ENCODE data around the gene KAZN. TPM values are rescaled to one million over a fixed set of nuclear protein-coding genes. Genes with fewer than 3 reads are reported as not detected.

The KAZN gene
- polyA plus RNA-seq, 1 of the 3 experiments (the other 2 are of a cell fraction) = 6.8 TPM

GRCh38 chr1:15153842-15154479, 555.5 kb downstream of the KAZN start (continued):
- TF ChIP-seq RAD21 (IDR thresholded peaks at IDR 0.05; ENCODE audit: low read length) = peak; percentile 57
- TF ChIP-seq FOSL2 (IDR thresholded peaks at IDR 0.05; ENCODE audit: borderline replicate concordance, low read depth) = no peak
- TF ChIP-seq TCF12 (IDR thresholded peaks at IDR 0.05) = peak; percentile 28; the same call in 1 of the 2 replicates

DNA sequence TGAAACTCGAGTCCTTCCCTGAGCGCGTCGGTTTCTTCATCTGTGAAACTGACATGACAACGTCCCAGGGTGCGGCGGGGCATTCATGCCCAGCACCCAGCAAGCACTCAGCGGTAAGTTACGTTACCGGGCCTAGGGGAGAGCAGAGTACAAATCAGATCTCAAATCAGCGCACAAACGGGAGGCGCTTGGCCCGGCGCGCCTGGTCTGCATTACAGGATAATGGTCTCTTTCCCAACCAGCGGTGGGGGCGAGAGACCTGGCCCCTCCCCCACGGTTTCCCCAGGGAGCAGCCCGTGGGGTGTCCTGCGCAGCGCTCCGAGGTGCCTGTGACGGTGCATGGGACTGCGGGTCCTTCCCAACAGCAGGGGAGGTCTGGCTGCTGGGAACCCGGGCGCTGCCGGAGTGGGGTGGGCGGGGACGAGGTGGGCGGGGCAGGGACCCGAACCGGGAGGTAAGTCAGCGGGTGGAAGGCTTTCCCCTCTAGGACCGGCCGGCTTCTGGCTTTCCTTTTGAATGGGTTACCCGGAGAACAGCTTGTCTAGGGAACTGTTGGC, 556.1 kb downstream of the KAZN start:
- H3K27me3 ChIP-seq (ENCODE audit: insufficient read depth) = no peaks in the 10 kb centered on the region
- 6% methylated on average over 19 of the region's 37 CpGs for WGBS (ENCODE audit: low lambda C conversion rate)
- peak; percentile 69 for DNase-seq
- no peaks in the 10 kb centered on the region for H3K9me2 ChIP-seq
- H3K4me3 ChIP-seq (ENCODE audit: low read depth in 2 of 2, low read length in 1 of 2) = peak overlapping the region; percentile 77 to 84
- CTCF ChIA-PET = interaction anchor here (0.6 to 9.8 kb wide), 18 partner anchors 9 to 277 kb away, joined by 3 to 132 read pairs (median 4); no protein-coding TSS in a partner anchor
- H3K9me3 ChIP-seq = no peaks in the 10 kb centered on the region
- peaks cover 14 to 64% of the 10 kb centered on the region in 2 experiments; a peak in 3 of 4 replicates for H3K4me1 ChIP-seq (ENCODE audit: control insufficient read depth in 1 of 2, insufficient read depth in 2 of 2, low read depth in 1 of 2, low read length in 1 of 2)
- H2AFZ ChIP-seq (ENCODE audit: low read depth) = peak overlapping the region; percentile 75; the same call in 1 of the 2 replicates
- H3K4me2 ChIP-seq = peak overlapping the region; percentile 93
- POLR2A ChIA-PET = interaction anchor here (1.8 kb wide), 2 partner anchors 26 to 49 kb away, joined by 6 to 10 read pairs; no protein-coding TSS in a partner anchor
- H3K79me2 ChIP-seq (ENCODE audit: insufficient read depth) = peaks cover 18% of the 10 kb centered on the region
- peak overlapping the region; percentile 81 for H3K9ac ChIP-seq
- H3K36me3 ChIP-seq (replicated peaks in 1 of 2; ENCODE audit: control insufficient read depth in 1 of 2, insufficient read depth in 2 of 2, low read length in 1 of 2) = no peaks in the 10 kb centered on the region
- H3K27ac ChIP-seq (ENCODE audit: low read depth in 2 of 2, low read length in 1 of 2) = peak overlapping the region; percentile 20 to 100; a peak in 2 of 4 replicates
- peaks cover 8% of the 10 kb centered on the region for H3F3A ChIP-seq (replicated peaks; ENCODE audit: insufficient read depth)
- no peaks in the 10 kb centered on the region for H4K20me1 ChIP-seq (ENCODE audit: insufficient read depth)
- TF ChIP-seq, protein P1, sequence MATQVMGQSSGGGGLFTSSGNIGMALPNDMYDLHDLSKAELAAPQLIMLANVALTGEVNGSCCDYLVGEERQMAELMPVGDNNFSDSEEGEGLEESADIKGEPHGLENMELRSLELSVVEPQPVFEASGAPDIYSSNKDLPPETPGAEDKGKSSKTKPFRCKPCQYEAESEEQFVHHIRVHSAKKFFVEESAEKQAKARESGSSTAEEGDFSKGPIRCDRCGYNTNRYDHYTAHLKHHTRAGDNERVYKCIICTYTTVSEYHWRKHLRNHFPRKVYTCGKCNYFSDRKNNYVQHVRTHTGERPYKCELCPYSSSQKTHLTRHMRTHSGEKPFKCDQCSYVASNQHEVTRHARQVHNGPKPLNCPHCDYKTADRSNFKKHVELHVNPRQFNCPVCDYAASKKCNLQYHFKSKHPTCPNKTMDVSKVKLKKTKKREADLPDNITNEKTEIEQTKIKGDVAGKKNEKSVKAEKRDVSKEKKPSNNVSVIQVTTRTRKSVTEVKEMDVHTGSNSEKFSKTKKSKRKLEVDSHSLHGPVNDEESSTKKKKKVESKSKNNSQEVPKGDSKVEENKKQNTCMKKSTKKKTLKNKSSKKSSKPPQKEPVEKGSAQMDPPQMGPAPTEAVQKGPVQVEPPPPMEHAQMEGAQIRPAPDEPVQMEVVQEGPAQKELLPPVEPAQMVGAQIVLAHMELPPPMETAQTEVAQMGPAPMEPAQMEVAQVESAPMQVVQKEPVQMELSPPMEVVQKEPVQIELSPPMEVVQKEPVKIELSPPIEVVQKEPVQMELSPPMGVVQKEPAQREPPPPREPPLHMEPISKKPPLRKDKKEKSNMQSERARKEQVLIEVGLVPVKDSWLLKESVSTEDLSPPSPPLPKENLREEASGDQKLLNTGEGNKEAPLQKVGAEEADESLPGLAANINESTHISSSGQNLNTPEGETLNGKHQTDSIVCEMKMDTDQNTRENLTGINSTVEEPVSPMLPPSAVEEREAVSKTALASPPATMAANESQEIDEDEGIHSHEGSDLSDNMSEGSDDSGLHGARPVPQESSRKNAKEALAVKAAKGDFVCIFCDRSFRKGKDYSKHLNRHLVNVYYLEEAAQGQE (IDR thresholded peaks at IDR 0.05; ENCODE audit: low read depth, low read length) = no peak
- peak; percentile 31; the same call in 1 of the 2 replicates for TF ChIP-seq GATA2 (CRISPR knock-in tag; IDR thresholded peaks at IDR 0.05)

DNA sequence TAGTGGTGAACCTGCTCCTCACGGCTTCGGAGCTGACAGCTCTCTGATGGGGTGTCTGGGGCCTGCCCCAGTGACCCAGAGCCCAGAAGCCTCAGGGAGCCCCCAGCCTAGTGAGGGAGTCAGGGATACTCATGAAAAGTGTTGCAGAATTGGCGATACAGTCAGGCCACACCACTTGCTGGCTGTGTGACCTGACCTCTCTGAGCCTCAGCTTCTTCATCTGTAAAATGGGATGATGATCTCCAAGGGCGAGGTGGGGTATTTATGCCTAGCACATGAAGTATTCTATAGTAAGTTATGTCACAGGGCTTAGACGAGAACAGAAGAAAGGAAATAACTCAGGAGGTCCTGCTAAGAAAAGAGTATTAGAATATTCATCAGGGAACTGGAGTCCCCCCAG, 556.7 kb downstream of the KAZN start:
- Histone ChIP-seq H3K27ac (ENCODE audit: low read depth in 2 of 2, low read length in 1 of 2) (peak overlapping the region in 1 of 2 experiments; percentile 74; a peak in 2 of 4 replicates), H4K20me1 (ENCODE audit: insufficient read depth) (no peaks in the 10 kb centered on the region), H3K4me1 (ENCODE audit: control insufficient read depth in 1 of 2, insufficient read depth in 2 of 2, low read depth in 1 of 2, low read length in 1 of 2) (peaks cover 14 to 59% of the 10 kb centered on the region in 2 experiments; a peak in 3 of 4 replicates), H3K9me2 (no peaks in the 10 kb centered on the region), H3K4me2 (peak overlapping the region; percentile 93), H3K4me3 (ENCODE audit: low read depth in 2 of 2, low read length in 1 of 2) (peak overlapping the region; percentile 77 to 84; a peak in 3 of 4 replicates), H3K9ac (no peak overlapping the region), H3F3A (replicated peaks; ENCODE audit: insufficient read depth) (peaks cover 8% of the 10 kb centered on the region), H3K79me2 (ENCODE audit: insufficient read depth) (peaks cover 22% of the 10 kb centered on the region), H3K27me3 (ENCODE audit: insufficient read depth) (no peaks in the 10 kb centered on the region), H3K9me3 (no peaks in the 10 kb centered on the region), H2AFZ (ENCODE audit: low read depth) (no peak overlapping the region), H3K36me3 (replicated peaks in 1 of 2; ENCODE audit: control insufficient read depth in 1 of 2, insufficient read depth in 2 of 2, low read length in 1 of 2) (no peaks in the 10 kb centered on the region)
- ChIA-PET POLR2A (no interaction called here), CTCF (interaction anchor here (0.6 to 9.8 kb wide), 7 partner anchors 15 to 150 kb away, joined by 3 to 132 read pairs (median 9); no protein-coding TSS in a partner anchor)
- DNase-seq = no peak
- over 99% methylated on average over 5 of the region's 5 CpGs for WGBS (ENCODE audit: low lambda C conversion rate)
- TF ChIP-seq SMC3 (IDR thresholded peaks at IDR 0.05; ENCODE audit: low read depth, low read length) (no peak), RCOR1 (IDR thresholded peaks at IDR 0.05; ENCODE audit: low read length) (no peak), YY1 (IDR thresholded peaks at IDR 0.05; ENCODE audit: low read depth) (no peak), FOSL2 (IDR thresholded peaks at IDR 0.05; ENCODE audit: borderline replicate concordance, low read depth) (no peak), TEAD4 (IDR thresholded peaks at IDR 0.05; ENCODE audit: borderline replicate concordance, insufficient read depth) (no peak), FOXM1 (IDR thresholded peaks at IDR 0.05; ENCODE audit: low read depth) (no peak), GABPA (IDR thresholded peaks at IDR 0.05; ENCODE audit: low read depth) (no peak), CHD2 (IDR thresholded peaks at IDR 0.05; ENCODE audit: low read length, partially characterized antibody) (no peak), JUND (IDR thresholded peaks at IDR 0.05) (no peak), RAD21 (IDR thresholded peaks at IDR 0.05; ENCODE audit: low read length) (no peak), EZH2phosphoT487 (IDR thresholded peaks at IDR 0.05; ENCODE audit: borderline replicate concordance, low read depth) (no peak), GATA2 (CRISPR knock-in tag; IDR thresholded peaks at IDR 0.05) (no peak)
- TF ChIP-seq, protein P2, sequence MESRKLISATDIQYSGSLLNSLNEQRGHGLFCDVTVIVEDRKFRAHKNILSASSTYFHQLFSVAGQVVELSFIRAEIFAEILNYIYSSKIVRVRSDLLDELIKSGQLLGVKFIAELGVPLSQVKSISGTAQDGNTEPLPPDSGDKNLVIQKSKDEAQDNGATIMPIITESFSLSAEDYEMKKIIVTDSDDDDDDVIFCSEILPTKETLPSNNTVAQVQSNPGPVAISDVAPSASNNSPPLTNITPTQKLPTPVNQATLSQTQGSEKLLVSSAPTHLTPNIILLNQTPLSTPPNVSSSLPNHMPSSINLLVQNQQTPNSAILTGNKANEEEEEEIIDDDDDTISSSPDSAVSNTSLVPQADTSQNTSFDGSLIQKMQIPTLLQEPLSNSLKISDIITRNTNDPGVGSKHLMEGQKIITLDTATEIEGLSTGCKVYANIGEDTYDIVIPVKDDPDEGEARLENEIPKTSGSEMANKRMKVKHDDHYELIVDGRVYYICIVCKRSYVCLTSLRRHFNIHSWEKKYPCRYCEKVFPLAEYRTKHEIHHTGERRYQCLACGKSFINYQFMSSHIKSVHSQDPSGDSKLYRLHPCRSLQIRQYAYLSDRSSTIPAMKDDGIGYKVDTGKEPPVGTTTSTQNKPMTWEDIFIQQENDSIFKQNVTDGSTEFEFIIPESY (IDR thresholded peaks at IDR 0.05; ENCODE audit: borderline replicate concordance, low read depth) = no peak
- TF ChIP-seq, protein P3, sequence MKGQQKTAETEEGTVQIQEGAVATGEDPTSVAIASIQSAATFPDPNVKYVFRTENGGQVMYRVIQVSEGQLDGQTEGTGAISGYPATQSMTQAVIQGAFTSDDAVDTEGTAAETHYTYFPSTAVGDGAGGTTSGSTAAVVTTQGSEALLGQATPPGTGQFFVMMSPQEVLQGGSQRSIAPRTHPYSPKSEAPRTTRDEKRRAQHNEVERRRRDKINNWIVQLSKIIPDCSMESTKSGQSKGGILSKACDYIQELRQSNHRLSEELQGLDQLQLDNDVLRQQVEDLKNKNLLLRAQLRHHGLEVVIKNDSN (IDR thresholded peaks at IDR 0.05; ENCODE audit: borderline replicate concordance, low read depth) = no peak
- TF ChIP-seq, protein P4, sequence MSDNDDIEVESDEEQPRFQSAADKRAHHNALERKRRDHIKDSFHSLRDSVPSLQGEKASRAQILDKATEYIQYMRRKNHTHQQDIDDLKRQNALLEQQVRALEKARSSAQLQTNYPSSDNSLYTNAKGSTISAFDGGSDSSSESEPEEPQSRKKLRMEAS (IDR thresholded peaks at IDR 0.05; ENCODE audit: low read depth) = no peak
